ENCODE measurements around the gene BARX1.
"Not testable (repeated sequence)": the region's sequence is repeated elsewhere in the genome, so short reads cannot be mapped to it uniquely, and the experiment has no call there.

Gene BARX1

GRCh38 chr9:93965830-93966577, 10.8 kb upstream of the BARX1 start:
- no peak for DNase-seq (ENCODE audit: low read depth)

DNA sequence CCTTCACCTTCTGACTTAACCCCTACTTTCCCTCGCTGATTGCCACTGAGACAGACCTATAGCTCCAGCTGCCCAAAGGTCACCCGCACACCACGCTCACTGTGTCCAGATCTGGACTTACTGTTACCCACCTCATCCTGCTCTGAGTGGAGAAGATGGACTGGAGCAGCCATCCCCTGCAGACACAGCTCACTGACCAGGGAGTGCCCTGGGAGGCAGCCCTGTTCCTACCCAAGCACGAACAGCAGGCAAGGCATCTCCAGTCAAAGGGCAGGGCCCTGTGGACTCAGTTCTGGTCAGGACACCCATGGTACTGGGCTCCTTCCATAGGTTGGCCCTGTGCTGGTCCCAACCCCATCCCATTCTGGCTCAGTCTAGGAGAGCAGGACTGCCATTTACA, 9.5 kb upstream of the BARX1 start:
- no peak for DNase-seq (ENCODE audit: low read depth)

- DNase-seq (ENCODE audit: low read depth): no peak
Observed at GRCh38 chr9:93963969-93964368, 8.8 kb upstream of the BARX1 start.

DNA sequence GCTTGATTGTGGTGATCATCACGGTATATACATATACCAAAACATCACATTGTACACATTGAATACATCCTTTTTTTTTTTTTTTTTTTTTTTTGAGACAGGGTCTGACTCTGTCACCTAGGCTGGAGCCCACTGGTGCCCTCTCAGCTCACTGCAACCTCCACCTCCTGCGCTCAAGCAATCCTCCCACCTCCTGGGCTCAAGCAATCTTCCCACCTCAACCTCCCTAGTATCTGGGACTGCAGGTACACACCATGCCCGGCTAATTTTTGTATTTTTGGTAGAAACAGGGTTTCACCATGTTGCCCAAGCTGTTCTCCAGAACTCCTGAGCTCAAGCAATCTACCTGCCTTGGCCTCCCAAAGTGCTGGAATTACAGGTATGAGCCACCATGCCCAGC, 8.3 kb upstream of the BARX1 start:
- DNase-seq (ENCODE audit: low read depth): not testable (repeated sequence)

GRCh38 chr9:93962561-93963440, 7.6 kb upstream of the BARX1 start:
- peak; percentile 44 for DNase-seq (ENCODE audit: low read depth)

DNA sequence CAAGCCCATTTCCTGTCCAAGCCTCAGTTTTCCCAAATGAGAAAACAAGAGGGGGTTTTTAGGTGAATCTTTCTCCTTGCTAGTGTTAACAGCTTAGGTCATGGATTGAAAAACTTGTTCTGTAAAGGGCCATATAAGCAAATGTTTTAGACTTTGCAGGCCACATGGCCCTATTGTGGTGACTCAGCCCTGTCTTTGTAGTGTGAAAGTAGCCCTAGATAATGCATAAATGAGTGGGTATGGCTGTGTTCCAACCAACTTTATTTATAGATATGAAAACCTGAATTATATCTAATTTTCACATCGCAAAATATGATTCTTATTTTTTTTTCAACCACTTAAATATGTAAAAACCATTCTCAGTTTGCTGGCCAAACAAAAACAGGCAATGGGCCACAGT, 6.9 kb upstream of the BARX1 start:
- no peak for DNase-seq (ENCODE audit: low read depth)

DNA sequence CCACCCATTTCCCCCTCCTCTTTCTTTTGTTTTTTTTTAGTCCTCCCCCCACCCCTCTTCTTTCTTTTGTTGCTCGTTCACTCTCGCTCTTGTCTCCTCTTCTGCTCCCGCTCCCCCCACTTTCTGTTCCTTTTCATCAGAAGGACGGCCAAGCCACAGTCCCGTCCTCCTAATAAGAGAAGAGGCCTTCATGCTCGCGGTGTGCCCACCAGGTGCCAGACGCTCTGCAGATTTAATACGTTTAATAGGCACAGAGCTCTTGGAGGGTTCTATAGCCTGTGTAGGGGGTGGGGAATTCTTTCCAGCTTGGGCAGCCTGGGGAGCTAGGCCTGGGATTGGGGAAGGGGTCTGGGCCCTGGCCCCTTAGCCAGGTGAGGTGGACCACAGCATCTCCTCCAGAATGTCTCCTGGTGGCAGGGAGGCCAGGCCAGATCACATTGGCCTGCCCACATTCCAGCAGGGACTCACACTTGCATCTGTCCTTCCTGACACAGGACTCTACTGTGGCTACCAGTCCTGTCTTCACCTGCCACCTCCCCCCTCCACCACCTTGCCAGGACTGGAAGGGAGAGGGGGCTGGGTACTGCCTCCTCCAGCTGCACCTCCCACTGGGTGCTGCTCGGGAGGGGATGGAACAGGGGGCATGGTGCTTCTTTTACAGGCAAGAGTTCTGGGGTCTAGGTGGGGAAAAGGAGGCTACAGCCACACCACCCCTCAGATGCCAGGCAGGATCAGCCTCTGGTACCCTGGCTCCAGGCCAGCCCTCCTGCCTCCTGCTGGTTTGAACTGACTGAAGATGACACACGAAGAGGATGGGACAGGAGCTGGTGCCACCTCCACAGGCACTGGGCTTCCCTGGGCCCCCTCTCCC, 6.1 kb upstream of the BARX1 start:
- DNase-seq (ENCODE audit: low read depth): no peak

- DNase-seq (ENCODE audit: low read depth): no peak
Observed at GRCh38 chr9:93960221-93960970, 5.2 kb upstream of the BARX1 start.

GRCh38 chr9:93959739-93960154, 4.6 kb upstream of the BARX1 start:
- DNase-seq (ENCODE audit: low read depth): no peak

GRCh38 chr9:93958819-93959682, 3.9 kb upstream of the BARX1 start:
- no peak for DNase-seq (ENCODE audit: low read depth)

DNA sequence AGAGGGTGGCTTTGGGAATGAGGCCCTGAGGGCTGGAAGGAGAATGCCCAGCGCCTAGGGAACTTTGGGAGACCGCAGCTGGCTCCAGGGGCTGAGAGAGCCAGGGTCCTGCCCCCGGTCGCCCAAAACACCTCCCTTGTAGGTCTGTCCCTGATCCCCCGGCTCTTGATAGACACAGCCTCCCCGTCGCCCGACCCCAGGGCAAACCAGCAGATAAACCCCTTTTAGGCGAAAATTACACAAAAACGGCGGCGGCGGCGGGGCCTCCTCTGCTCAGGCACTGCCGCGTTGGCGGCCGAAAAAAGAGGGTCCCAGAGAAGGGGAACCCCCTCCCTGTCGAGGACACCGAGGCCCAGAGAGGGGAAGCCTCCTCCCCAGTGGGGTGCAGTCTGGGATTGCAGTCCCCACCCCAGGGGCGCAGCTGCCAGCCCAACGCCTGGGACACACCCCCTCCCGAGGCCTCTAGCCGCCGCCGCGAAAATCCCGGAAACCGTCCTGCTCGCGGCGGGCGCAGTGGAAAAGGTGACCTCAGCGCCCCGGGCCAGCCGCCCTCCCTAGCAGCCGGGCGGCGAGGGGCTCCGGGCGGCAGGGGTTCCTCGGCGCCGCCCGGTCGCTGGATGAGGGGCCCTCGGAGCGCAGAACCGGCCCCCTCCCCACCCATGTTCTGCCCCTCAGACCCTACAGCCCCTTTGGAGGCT, 3.1 kb upstream of the BARX1 start:
- DNase-seq (ENCODE audit: low read depth): no peak

DNA sequence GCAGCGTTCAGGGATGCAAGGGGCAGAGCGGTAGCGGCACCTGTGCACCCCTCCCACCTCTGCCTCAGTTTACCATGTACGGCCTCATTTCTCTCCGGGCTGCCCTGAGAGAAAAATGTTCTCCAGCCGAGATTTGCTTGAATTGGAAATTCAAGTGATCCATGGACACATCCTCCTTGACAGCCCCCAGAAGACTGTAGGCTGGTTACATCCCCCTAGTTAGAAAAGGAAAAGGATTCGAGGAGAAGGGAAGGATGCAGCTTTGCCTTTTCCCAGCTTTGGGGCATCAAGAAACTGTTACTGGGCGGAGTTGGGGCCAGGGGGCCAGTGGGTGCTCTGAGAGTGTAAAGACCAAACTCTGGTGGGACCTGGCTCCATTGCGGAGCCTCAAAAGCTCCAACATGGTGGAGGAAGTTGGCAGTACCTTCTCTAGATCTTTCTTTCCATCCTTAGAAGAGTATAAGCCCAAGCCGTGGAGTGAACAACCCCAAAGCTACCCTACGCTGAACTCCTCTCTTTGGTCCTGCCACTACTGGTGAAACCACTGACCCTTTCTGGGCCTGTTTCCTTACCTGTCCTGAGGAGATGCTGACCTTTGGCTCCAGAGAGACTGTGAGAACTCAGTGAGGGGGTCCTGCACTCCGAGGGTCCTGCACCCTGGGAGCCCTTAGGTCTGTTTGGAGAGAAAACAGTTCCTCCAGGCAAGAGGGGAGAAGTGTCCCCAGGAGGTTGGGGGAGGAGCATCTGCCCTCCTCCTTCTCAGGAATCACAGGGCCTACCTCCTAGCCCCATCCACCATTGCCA, 1.0 kb upstream of the BARX1 start:
- DNase-seq (ENCODE audit: low read depth): no peak

GRCh38 chr9:93954434-93955061, 607 bp downstream of the BARX1 start:
- DNase-seq (ENCODE audit: low read depth): no peak

DNA sequence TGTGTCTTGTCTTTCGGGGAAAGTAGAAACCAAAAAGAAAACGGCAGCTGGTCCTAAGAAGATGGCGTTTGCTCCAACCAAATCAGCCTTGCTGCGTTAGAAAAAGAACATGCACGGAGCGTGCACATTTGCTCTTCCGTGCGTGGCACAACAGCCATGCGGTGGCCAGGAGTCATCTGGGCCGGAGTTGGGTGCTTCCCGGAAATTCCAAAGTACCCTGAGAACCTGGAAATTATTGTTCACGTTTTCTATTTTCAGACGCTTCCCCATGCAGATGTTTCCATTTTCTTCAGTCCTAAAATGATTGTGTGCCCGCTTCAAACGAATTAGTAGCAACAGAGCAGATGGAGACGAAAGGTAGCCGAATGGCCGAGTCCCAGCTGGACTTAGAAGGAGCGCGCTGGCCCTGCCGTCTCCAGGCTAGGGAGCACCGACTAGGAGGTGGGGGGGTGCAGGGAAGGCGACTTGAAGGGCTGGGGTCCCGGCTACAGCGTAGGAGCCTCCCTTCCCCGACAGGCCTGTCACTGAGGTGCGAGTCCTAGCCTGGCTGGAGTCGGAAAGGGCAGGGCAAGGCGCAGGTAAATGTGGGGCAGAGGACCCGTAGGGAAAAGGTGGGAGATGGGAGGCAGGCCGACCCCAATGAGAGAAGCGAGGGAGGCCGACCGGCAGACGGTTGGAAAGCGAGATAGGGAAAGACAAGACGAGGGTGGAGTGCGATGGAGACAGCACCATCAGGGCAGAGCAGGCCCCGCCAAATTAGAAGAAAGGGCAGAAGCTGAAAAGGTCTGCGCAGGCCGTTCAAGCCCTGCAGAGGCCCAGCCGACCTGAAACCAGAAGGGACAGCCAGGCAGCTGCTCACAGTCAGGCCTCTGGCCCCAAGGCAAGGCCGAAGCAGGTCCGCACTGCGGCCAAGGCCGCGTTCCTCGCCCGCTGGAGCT, 1.4 kb downstream of the BARX1 start:
- DNase-seq (ENCODE audit: low read depth): no peak

DNA sequence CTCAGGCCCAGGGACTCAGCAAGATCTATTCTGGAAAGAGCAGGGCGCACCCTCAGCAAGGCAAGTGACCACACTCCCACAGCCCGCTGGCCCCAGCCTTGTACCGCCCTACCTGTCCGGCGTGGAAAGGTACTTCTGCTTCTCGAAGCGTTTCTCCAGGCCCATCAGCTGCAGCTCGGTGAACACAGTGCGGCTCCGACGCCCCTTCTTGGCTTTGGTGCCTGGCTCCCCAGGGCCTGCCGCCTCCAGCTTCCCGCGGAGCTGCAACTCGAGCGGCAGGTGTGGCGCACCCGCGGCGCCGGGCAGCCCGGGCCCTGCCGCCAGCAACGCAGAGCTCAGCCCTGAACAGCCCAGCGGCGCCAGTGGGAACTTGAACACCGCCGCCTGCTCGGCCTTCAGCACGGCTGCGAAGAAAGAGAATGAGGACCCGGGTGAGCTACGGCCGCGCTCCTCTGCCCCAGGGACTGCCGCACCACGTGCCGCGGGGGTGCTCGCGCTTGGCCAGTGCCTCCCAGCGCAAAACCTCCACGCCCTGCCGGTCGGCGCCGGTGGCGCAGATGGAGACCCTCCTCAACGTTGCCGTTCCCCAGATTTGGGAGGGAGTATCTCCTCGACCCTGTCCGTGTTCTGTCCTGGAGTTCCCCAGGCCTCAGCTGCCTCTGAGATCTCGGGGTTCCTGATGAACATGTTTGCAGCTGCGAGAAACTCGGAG, 2.2 kb downstream of the BARX1 start:
- no peak for DNase-seq (ENCODE audit: low read depth)

DNA sequence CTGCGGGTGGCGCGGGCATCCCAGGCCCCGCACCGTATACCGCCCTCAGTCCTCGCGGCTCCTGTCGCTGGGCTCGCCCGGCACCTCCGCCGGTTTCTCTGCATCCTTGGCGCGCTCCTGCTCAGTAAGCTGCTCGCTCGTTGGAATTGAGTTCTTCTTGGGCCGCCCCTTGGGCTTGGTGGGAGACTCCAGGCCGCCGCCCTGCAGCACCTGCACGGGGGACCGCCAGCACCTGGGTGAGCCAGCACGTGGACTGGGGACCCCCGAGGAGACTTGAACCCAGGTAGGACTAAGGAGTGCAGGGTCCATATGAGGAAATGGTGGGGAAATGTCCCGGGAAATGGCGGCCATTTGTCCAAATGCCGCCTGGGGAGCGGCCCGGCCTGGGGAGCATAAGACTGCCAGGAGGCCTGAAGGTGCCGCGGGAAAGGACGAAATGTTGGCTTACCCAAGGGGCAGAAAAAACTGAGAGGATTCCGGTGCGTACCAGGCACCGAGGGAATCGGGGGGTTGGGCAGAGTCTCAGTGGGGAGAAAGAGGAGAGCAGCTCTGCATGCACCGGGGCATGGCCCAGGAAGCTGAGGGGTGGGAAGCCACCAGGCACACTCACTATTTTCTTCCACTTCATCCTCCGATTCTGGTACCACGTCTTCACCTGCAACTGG, 2.9 kb downstream of the BARX1 start:
- no peak for DNase-seq (ENCODE audit: low read depth)

All from GM04504 (cell line).